ENCODE data around the gene PLA2G2D.

DNA sequence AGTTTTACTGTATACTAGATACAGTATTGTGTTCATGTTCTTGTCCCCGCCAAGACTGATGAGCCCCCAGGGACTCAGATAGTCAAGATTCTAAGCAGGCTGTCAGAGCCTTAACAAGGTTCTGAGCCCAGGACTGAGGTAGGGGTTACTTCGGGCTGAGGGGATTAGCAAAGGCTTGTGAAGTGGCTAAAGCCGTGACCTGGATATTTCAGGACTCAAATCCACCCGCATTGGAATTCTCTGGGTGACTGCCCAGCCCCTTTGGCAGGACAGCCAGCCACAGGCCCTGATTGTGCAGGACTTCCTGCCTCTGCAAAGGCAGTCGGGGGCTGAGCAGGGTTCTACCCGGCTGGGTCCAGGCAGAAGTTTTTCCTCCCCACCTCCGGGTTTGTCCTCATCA lies 49.5 kb downstream of the PLA2G2D start, which contains the start of gene PLA2G5:
- TF ChIP-seq, protein P1, sequence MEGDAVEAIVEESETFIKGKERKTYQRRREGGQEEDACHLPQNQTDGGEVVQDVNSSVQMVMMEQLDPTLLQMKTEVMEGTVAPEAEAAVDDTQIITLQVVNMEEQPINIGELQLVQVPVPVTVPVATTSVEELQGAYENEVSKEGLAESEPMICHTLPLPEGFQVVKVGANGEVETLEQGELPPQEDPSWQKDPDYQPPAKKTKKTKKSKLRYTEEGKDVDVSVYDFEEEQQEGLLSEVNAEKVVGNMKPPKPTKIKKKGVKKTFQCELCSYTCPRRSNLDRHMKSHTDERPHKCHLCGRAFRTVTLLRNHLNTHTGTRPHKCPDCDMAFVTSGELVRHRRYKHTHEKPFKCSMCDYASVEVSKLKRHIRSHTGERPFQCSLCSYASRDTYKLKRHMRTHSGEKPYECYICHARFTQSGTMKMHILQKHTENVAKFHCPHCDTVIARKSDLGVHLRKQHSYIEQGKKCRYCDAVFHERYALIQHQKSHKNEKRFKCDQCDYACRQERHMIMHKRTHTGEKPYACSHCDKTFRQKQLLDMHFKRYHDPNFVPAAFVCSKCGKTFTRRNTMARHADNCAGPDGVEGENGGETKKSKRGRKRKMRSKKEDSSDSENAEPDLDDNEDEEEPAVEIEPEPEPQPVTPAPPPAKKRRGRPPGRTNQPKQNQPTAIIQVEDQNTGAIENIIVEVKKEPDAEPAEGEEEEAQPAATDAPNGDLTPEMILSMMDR (conservative IDR thresholded peaks at IDR 0.05; ENCODE audit: low read length), result no peak
- TF ChIP-seq EZH2phosphoT487 (IDR thresholded peaks at IDR 0.05; ENCODE audit: borderline replicate concordance), result no peak
